Measurements from ENCODE around the gene AP2A2. TPM values are rescaled to one million over a fixed set of nuclear protein-coding genes. Genes with fewer than 3 reads are reported as not detected.

Gene AP2A2
- total RNA-seq, 1 experiment from 2014 or later = 29.6 TPM

DNA sequence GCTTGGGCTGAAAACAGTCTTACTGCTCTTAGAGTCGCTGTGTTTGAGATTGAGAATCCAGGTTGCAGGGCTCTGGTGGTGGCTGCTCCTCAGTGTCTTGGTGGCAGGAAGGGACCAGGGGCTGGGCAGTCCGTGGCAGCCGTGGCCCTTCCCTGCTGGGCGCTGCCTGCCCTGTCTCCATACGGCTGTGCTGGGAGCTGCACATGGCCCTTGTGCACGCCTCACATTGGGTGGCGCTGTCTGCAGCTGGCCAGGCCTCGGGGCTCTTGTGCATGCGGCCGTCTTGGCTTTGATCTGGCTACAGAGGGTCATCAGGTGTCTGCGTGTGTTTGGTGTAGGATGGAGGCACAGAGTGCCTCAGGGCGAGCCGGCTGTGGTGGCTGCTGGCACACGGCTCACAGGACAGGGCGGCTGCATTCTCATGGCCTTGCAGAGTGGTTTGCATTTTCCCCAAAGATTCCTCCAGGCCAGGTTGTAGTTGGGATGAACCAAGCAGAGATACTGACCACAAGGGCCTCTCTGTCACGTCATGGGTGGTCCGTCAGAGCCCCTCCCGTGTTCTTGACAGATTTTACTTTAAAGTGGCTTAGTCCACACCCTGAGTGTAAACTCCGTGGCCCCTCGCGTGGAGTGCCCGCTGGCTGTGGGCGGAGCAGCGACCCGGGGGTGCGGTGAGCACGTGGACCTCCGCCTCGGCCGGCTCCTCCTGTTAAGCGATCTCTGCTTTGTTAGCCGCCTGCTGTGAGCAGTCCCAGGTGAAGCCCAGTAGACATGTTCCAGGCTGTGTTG, 76.1 kb downstream of the AP2A2 start:
- Histone ChIP-seq H3K4me2 (ENCODE audit: low read length) (no peak overlapping the region), H3K27ac (ENCODE audit: low read length) (no peak overlapping the region), H4K20me1 (ENCODE audit: low read length) (no peaks in the 10 kb centered on the region), H3K9me2 (replicated peaks; ENCODE audit: low read length) (no peaks in the 10 kb centered on the region), H3K27me3 (ENCODE audit: low read length) (no peaks in the 10 kb centered on the region), H3K4me1 (ENCODE audit: insufficient read depth, low read length) (no peaks in the 10 kb centered on the region), H3K9ac (ENCODE audit: low read length) (no peak overlapping the region), H2AFZ (ENCODE audit: low read length) (no peak overlapping the region), H3K4me3 (ENCODE audit: low read length) (no peak overlapping the region), H3K9me3 (ENCODE audit: low read length) (no peaks in the 10 kb centered on the region), H3K36me3 (ENCODE audit: low read depth, low read length) (peaks cover 12% of the 10 kb centered on the region), H3F3A (ENCODE audit: low read length, unreplicated experiment) (no peaks in the 10 kb centered on the region), H3K79me2 (ENCODE audit: low read length) (no peaks in the 10 kb centered on the region)
- intact Hi-C loops (cut with micrococcal nuclease) = no loop called here
- POLR2A ChIA-PET (ENCODE audit: unreplicated experiment) = no interaction called here
- CTCF ChIA-PET = no interaction called here
- ATAC-seq (no peak), DNase-seq (no peak)
- BruUV-seq (replicated peaks) = no TSS peak
- no peak for TF ChIP-seq EZH2 (IDR thresholded peaks at IDR 0.05; ENCODE audit: low read length, unreplicated experiment)
- TF ChIP-seq, protein P1, sequence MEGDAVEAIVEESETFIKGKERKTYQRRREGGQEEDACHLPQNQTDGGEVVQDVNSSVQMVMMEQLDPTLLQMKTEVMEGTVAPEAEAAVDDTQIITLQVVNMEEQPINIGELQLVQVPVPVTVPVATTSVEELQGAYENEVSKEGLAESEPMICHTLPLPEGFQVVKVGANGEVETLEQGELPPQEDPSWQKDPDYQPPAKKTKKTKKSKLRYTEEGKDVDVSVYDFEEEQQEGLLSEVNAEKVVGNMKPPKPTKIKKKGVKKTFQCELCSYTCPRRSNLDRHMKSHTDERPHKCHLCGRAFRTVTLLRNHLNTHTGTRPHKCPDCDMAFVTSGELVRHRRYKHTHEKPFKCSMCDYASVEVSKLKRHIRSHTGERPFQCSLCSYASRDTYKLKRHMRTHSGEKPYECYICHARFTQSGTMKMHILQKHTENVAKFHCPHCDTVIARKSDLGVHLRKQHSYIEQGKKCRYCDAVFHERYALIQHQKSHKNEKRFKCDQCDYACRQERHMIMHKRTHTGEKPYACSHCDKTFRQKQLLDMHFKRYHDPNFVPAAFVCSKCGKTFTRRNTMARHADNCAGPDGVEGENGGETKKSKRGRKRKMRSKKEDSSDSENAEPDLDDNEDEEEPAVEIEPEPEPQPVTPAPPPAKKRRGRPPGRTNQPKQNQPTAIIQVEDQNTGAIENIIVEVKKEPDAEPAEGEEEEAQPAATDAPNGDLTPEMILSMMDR (conservative IDR thresholded peaks at IDR 0.05; ENCODE audit: low read depth, low read length) = no peak
- no peak for TF ChIP-seq EZH2phosphoT487 (IDR thresholded peaks at IDR 0.05; ENCODE audit: borderline replicate concordance, low read length)

DNA sequence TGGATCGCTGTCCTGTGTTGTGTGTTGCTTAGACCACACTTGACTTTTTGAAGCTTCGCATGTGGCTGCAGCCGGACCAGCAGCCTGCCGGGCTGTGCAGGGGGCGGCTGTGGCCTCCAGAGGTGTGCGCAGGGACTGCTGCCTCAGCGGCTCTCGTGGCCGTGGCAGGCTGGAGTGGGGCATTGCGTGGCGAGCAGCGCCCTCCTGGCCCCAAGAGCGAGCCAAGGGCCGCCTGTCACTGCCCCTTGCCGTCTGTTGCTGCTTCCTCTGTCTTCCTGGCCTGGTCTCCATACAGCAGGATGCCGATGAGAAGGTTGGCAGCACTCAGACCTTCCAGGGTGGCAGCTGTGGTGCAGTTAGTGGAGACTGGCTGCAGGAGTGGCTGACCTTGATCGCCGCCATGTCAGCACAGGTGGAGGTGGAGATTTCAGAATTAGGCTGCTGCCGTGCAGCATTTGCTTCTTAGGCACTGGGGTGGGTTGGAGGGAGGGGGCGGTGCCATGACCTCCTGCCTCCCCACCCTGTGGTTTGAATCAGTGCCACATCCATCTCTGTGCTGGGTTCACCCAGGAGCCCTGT, 76.8 kb downstream of the AP2A2 start:
- Histone ChIP-seq H3K4me3 (ENCODE audit: low read length) (no peak overlapping the region), H3K9me2 (replicated peaks; ENCODE audit: low read length) (no peaks in the 10 kb centered on the region), H3K27me3 (ENCODE audit: low read length) (no peaks in the 10 kb centered on the region), H4K20me1 (ENCODE audit: low read length) (no peaks in the 10 kb centered on the region), H3K9me3 (ENCODE audit: low read length) (no peaks in the 10 kb centered on the region), H3K4me1 (ENCODE audit: insufficient read depth, low read length) (no peaks in the 10 kb centered on the region), H3F3A (ENCODE audit: low read length, unreplicated experiment) (no peaks in the 10 kb centered on the region), H3K36me3 (ENCODE audit: low read depth, low read length) (peaks cover 12% of the 10 kb centered on the region), H3K79me2 (ENCODE audit: low read length) (no peaks in the 10 kb centered on the region), H3K4me2 (ENCODE audit: low read length) (no peak overlapping the region), H3K9ac (ENCODE audit: low read length) (no peak overlapping the region), H2AFZ (ENCODE audit: low read length) (no peak overlapping the region), H3K27ac (ENCODE audit: low read length) (no peak overlapping the region)
- CTCF ChIA-PET = no interaction called here
- ATAC-seq = no peak
- POLR2A ChIA-PET (ENCODE audit: unreplicated experiment) = no interaction called here
- DNase-seq = no peak
- intact Hi-C loops (cut with micrococcal nuclease) = no loop called here
- TF ChIP-seq EZH2phosphoT487 (IDR thresholded peaks at IDR 0.05; ENCODE audit: borderline replicate concordance, low read length) (no peak), EZH2 (IDR thresholded peaks at IDR 0.05; ENCODE audit: low read length, unreplicated experiment) (no peak)
- TF ChIP-seq, protein P1 (conservative IDR thresholded peaks at IDR 0.05; ENCODE audit: low read depth, low read length) = no peak
- no TSS peak for BruUV-seq (replicated peaks)

DNA sequence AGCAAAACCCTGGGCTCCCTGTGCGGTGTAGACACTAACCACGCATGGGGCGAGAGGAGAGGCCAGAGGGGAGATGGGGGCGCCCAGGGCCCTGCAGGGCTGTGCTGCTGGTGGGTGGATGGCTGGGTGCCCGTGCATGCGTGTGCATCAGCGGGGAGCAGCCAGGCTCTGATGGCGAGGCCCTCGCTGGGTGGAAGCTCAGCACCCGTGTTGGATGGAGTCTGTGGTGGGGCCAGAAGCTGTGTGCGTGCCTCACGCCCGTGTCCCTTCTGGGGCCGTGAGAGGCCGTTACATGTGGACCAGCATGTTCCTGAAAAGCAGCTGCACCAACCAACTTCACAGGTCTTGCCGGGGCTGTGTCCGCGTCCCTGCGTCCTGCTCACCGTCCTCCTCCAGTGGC, 77.5 kb downstream of the AP2A2 start:
- CTCF ChIA-PET = no interaction called here
- Histone ChIP-seq H3K79me2 (ENCODE audit: low read length) (no peaks in the 10 kb centered on the region), H3K9ac (ENCODE audit: low read length) (no peak overlapping the region), H3K27me3 (ENCODE audit: low read length) (no peaks in the 10 kb centered on the region), H3K9me3 (ENCODE audit: low read length) (no peaks in the 10 kb centered on the region), H3K4me2 (ENCODE audit: low read length) (no peak overlapping the region), H2AFZ (ENCODE audit: low read length) (no peak overlapping the region), H4K20me1 (ENCODE audit: low read length) (no peaks in the 10 kb centered on the region), H3F3A (ENCODE audit: low read length, unreplicated experiment) (no peaks in the 10 kb centered on the region), H3K27ac (ENCODE audit: low read length) (no peak overlapping the region), H3K36me3 (ENCODE audit: low read depth, low read length) (peaks cover 12% of the 10 kb centered on the region), H3K9me2 (replicated peaks; ENCODE audit: low read length) (no peaks in the 10 kb centered on the region), H3K4me3 (ENCODE audit: low read length) (no peak overlapping the region), H3K4me1 (ENCODE audit: insufficient read depth, low read length) (no peaks in the 10 kb centered on the region)
- BruUV-seq (replicated peaks) = no TSS peak
- TF ChIP-seq, protein P1 (conservative IDR thresholded peaks at IDR 0.05; ENCODE audit: low read depth, low read length) = no peak
- no peak for TF ChIP-seq EZH2 (IDR thresholded peaks at IDR 0.05; ENCODE audit: low read length, unreplicated experiment)
- no peak for TF ChIP-seq EZH2phosphoT487 (IDR thresholded peaks at IDR 0.05; ENCODE audit: borderline replicate concordance, low read length)
- no peak for DNase-seq
- intact Hi-C loops (cut with micrococcal nuclease) = no loop called here
- POLR2A ChIA-PET (ENCODE audit: unreplicated experiment) = no interaction called here
- ATAC-seq = no peak

All from PC-3 (cell line).